ENCODE results near the gene HMGCS1.

Gene HMGCS1

GRCh38 chr5:43256261-43256966, 56.8 kb downstream of the HMGCS1 start:
- DNase-seq (ENCODE audit: extremely low read depth, low read depth), result no peak
- TF ChIP-seq CTCF (IDR thresholded peaks at IDR 0.05; ENCODE audit: low read depth, low read length), result no peak

DNA sequence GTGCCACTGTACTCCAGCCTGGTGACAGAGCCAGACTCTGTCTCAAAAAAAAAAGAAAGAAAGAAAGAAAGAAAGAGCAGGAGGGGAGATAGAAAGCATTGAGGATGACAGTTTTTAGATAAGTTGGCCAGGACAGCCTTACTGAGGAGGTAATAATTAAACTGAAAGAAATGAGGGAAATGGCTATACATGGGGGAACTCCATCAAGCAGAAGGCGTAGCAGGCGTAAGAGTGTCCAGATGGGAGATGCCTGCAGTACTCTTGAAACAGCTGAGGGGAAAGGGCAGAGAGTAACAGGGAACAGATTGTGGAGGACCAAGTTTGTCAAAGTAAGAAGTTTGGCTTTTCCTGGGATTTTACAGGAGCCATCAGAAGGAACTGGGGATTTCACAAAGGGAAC, 57.5 kb downstream of the HMGCS1 start:
- no peak for TF ChIP-seq CTCF (IDR thresholded peaks at IDR 0.05; ENCODE audit: low read depth, low read length)

DNA sequence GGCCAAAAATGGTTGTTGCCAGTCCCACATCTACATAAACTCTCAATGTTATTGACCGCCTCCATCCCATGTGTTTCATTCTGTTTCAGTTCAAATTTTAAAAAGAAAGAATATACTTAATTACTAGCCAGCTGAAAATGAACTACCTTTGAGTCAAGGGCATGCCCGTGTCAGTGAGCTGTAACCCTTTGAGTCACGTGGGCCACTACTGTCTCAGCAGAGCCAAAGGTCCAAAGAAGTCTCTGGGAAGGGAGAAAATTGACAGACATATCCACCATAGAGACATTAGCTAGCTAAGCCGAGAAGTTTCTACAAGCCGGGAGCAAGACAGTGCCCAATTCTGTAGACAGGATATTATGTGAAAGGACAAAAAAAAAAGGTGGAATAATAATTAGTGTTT, 61.5 kb downstream of the HMGCS1 start:
- no peak for DNase-seq (ENCODE audit: extremely low read depth, low read depth)
- TF ChIP-seq CTCF (IDR thresholded peaks at IDR 0.05; ENCODE audit: low read depth, low read length), result no peak

More for the DNA sequence above, 57.5 kb downstream of the HMGCS1 start:
- DNase-seq (ENCODE audit: extremely low read depth, low read depth), result no peak

DNA sequence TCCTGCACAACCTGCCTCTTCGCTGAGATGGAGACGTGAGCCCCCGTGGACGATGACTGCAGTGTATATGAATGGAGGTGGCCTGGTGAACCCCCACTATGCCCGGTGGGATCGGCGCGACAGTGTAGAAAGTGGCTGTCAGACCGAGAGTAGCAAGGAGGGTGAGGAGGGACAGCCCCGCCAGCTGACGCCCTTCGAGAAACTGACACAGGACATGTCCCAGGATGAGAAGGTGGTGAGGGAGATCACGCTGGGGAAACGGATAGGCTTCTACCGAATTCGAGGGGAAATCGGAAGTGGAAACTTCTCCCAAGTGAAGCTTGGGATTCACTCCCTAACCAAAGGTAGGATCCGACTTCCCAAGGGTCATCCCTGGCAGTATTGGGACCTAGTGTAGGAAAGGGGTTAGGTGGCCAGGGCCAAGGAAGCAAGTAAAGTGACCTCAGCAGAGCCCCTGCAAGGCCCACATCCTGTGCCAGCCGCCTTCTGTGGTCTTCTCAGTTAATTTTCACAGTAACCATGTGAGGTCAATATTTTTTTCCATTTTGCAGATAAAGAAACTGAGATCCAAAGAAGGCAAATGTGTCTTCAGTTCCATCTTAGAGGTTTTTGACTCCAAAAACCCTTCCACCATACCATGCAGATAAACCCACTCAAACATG, 67.4 kb downstream of the HMGCS1 start:
- TF ChIP-seq CTCF (IDR thresholded peaks at IDR 0.05; ENCODE audit: low read depth, low read length), result no peak
- DNase-seq (ENCODE audit: extremely low read depth, low read depth), result no peak

DNA sequence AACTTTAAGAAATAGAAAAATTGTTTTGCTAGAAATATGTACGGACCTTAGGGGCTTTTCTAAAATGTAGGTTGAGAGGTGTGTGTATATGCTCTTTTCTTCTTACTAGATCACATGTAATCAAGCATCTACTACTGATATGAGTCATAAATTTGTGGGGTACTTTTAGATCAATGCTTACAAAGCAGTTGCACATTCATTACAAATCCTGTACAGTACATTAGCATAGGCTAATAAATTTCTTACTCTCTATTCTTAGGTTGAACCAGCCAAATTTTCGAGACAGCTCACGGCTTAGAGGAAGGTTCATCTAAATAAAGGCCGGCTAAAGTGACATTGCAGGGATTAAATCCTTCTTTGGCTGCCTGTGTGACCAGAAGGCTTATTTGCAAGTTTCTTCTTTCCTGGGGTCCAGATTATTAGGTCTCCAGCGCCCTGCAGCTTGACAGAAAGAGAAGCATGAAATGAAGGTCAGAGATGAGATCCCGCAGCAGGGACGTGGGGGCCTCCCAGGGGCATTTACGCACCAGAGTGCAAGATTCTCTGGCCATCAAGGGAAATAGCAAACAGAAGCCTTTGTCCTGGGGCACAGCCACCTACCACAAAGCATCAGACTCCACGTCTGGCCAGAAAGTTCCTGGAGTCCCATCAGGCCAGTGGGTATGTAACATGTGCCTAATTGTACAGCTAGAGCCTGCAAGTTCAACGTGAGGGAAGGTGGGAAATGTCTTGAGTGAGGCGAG, 68.2 kb downstream of the HMGCS1 start:
- TF ChIP-seq CTCF (IDR thresholded peaks at IDR 0.05; ENCODE audit: low read depth, low read length), result no peak
- DNase-seq (ENCODE audit: extremely low read depth, low read depth), result no peak

DNA sequence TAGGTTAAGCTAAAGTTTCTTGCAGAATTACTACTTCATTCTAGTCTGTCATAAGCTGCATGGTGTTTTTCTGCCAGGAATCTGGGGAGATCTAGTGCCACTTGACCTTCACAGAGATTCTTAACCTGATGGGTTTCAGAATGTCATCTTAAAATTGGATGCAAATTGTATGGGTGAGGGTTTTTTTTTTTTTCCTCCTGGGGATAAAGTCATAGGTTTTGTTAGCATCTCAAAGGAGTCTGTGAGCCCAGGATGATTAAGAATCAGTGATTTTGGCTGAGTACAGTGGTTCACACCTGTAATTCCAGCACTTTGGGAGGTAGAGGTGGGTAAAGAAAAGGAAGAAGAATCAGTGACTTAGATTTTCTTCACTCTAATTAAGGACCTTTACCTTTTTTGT, 69.9 kb downstream of the HMGCS1 start:
- no peak for DNase-seq (ENCODE audit: extremely low read depth, low read depth)
- TF ChIP-seq CTCF (IDR thresholded peaks at IDR 0.05; ENCODE audit: low read depth, low read length), result no peak

DNA sequence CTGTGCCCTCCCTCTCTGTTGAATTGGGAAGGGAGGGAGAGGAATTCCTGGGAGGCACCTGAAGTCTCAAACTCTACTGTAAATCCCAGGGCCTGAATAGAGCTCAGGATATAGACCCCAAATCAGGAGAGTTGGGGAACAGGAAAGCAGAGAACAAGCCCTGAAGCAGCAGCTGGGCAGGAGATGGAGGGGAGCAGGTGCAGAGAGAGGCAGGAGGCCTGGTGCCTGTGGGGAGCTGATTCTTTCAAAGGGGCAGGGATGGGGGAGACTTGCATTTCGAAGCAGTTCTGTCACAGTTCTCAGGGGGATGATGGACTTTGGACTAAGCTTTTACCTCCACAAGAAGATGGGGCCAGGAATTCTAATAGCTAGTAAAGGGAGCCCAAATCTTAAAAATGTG, 71.0 kb downstream of the HMGCS1 start:
- DNase-seq (ENCODE audit: extremely low read depth, low read depth), result no peak
- TF ChIP-seq CTCF (IDR thresholded peaks at IDR 0.05; ENCODE audit: low read depth, low read length), result no peak

All from AG09319 (cell line).